Measurements from ENCODE around the gene MINDY4. TPM values are rescaled to one million over a fixed set of nuclear protein-coding genes. Genes with fewer than 3 reads are reported as not detected.
"Not testable (repeated sequence)": the region's sequence is repeated elsewhere in the genome, so short reads cannot be mapped to it uniquely, and the experiment has no call there.

Gene MINDY4
- polyA plus RNA-seq, 1 experiment, result 2.3 TPM

DNA sequence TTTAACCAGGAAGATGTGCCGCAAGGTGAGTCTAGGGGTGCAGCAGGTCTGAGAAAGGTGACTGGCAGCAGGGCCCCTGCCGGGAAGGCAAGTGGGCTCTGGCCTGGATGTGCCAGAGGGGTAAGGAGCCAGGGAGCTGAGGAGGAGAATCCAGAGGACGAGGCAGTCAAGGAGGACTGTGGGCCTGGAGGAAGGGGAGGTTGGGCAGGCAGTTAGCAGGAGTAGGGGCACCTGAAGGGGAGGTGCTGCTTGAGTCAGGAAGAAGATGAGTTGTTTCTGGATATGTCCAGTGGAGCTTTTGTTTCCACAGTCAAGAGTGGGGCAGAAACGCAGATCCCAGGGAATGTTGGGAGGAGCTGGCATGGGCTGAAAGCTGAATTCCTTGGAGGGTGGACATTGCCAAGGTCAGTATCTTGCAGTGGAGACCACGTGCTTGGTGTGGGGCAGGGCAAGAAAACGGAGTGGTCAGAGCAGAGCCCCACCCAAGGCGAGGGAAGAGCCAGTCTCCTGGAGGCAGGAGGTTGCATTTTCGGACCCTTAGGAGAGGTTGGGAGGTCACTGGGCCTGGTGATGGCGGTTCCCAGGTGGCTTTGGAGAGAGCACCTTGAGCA, 34.0 kb downstream of the MINDY4 start:
- TF ChIP-seq CTCF (IDR thresholded peaks at IDR 0.05; ENCODE audit: insufficient read depth, low read depth, low read length), result no peak
- ChIA-PET CTCF (interaction anchor here (0.8 to 2.2 kb wide), 3 partner anchors 10 to 317 kb away, joined by 3 to 6 read pairs (median 4); no protein-coding TSS in a partner anchor), POLR2A (interaction anchor here (0.6 kb wide), 1 partner anchor 12 kb away, joined by 14 read pairs; no protein-coding TSS in a partner anchor)
- Histone ChIP-seq H3K36me3 (ENCODE audit: control insufficient read depth, insufficient read depth, low read length) (no peaks in the 10 kb centered on the region), H3K4me3 (ENCODE audit: low read depth, low read length) (no peak overlapping the region), H3K27me3 (ENCODE audit: control insufficient read depth, insufficient read depth, low read length) (peaks cover 8% of the 10 kb centered on the region)
- no peak for DNase-seq (ENCODE audit: low read depth)

DNA sequence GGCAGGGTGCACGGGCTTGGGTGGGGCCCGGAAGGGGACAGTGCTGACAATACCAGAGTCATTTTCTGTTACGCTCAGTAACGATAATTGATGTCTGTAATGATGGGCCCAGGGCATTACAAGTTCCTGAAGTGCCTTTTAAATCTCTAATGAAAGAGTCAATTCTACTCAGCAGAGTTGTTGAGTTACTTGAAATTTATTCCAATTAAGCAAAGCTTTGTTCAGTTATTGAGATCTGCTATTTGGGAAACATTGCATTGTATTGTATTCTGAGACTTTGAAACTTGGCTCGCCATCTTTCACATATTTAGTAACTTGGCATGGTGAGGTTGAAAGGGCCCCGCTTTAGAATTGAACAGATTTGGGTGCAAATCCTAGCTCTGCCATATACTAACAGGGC, 34.7 kb downstream of the MINDY4 start:
- CTCF ChIA-PET, result interaction anchor here (2.2 kb wide), 1 partner anchor 316 kb away, joined by 6 read pairs; no protein-coding TSS in a partner anchor
- Histone ChIP-seq H3K36me3 (ENCODE audit: control insufficient read depth, insufficient read depth, low read length) (no peaks in the 10 kb centered on the region), H3K27me3 (ENCODE audit: control insufficient read depth, insufficient read depth, low read length) (peaks cover 8% of the 10 kb centered on the region), H3K4me3 (ENCODE audit: low read depth, low read length) (no peak overlapping the region)
- no peak for DNase-seq (ENCODE audit: low read depth)
- POLR2A ChIA-PET, result interaction anchor here (0.6 kb wide), 1 partner anchor 37 kb away, joined by 3 read pairs; no protein-coding TSS in a partner anchor
- TF ChIP-seq CTCF (IDR thresholded peaks at IDR 0.05; ENCODE audit: insufficient read depth, low read depth, low read length), result no peak

GRCh38 chr7:30807477-30807876, 36.3 kb downstream of the MINDY4 start:
- H3K4me3 ChIP-seq (ENCODE audit: low read depth, low read length); POLR2A ChIA-PET; DNase-seq (ENCODE audit: low read depth); H3K27me3 ChIP-seq (ENCODE audit: control insufficient read depth, insufficient read depth, low read length); CTCF ChIA-PET; H3K36me3 ChIP-seq (ENCODE audit: control insufficient read depth, insufficient read depth, low read length): not testable (repeated sequence)

DNA sequence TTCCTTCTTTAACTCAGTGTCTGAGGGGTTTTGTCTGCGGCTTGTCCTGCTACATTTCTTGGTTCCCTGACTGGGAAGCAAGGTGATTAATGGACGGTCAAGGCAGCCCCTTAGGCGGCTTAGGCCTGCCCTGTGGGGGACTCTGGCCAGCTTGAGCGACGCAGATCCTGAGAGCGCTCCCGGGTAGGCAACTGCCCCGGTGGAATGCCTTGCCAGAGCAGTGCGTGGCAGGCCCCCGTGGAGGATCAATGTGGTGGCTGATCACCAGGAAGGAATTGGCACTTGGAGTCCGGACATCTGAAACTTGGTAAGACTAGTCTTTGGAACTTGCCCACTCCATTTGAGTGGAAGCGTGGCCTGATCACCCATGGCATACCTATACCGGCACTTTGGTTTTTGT, 36.7 kb downstream of the MINDY4 start:
- H3K36me3 ChIP-seq (ENCODE audit: control insufficient read depth, insufficient read depth, low read length); POLR2A ChIA-PET; H3K4me3 ChIP-seq (ENCODE audit: low read depth, low read length); CTCF ChIA-PET; H3K27me3 ChIP-seq (ENCODE audit: control insufficient read depth, insufficient read depth, low read length); DNase-seq (ENCODE audit: low read depth): not testable (repeated sequence)

DNA sequence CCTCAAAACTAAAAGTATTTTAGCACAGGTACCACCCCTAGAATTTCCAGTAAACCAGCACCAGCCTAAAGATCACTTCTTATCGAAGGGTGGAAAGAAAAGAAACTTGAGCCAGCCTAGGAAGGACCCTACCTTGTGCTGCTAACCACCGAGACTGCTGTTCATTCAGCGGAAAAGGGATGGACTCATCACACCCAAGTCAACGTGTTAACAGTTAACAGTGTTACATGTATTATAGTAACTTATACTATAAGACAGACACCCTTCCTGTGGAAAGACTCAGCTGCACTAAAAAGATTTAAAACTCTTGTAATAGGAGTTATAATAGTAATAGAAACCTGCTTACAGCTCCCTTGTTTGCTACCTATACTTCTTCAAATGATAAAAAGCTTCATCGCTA, 39.8 kb downstream of the MINDY4 start:
- no peaks in the 10 kb centered on the region for H3K36me3 ChIP-seq (ENCODE audit: control insufficient read depth, insufficient read depth, low read length)
- POLR2A ChIA-PET, result no interaction called here
- H3K27me3 ChIP-seq (ENCODE audit: control insufficient read depth, insufficient read depth, low read length), result peaks cover 9% of the 10 kb centered on the region
- no peak overlapping the region for H3K4me3 ChIP-seq (ENCODE audit: low read depth, low read length)
- CTCF ChIA-PET, result interaction anchor here (0.6 kb wide), 1 partner anchor 1249 kb away, joined by 5 read pairs; no protein-coding TSS in a partner anchor
- no peak for DNase-seq (ENCODE audit: low read depth)
- no peak for TF ChIP-seq CTCF (IDR thresholded peaks at IDR 0.05; ENCODE audit: insufficient read depth, low read depth, low read length)

DNA sequence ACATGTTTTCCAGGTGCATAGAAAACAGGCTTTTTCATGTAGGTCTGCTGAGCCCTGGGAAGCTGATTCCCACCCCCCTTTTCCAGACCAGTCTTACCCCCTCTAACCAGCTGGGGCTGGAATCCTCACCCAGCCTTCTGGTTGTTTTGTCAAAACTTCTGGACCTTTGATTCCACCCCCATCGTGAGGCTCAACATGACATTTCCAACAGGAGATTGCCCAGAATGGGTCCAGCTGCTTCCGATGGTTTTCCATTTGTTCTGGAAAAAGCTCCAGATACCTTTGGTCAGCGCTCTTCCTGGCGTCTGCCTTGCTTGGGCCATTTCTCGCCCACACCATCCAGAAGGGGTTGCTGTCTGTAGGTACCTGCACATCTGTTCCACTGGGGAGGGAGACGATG, 41.5 kb downstream of the MINDY4 start:
- no peak for TF ChIP-seq CTCF (IDR thresholded peaks at IDR 0.05; ENCODE audit: insufficient read depth, low read depth, low read length)
- DNase-seq (ENCODE audit: low read depth), result no peak
- ChIA-PET CTCF (interaction anchor here (0.7 to 1.3 kb wide), 3 partner anchors 11 to 170 kb away, joined by 3 to 4 read pairs (median 3); no protein-coding TSS in a partner anchor), POLR2A (no interaction called here)
- H3K27me3 ChIP-seq (ENCODE audit: control insufficient read depth, insufficient read depth, low read length), result peaks cover 2% of the 10 kb centered on the region; the same call in 1 of the 2 replicates
- H3K36me3 ChIP-seq (ENCODE audit: control insufficient read depth, insufficient read depth, low read length), result no peaks in the 10 kb centered on the region
- no peak overlapping the region for H3K4me3 ChIP-seq (ENCODE audit: low read depth, low read length)

Data from BJ (cell line).